Glutamatergic neuron (in vitro differentiated cells): ENCODE measurements around the gene ZBTB2. TPM values are rescaled to one million over a fixed set of nuclear protein-coding genes. Genes with fewer than 3 reads are reported as not detected.

ENCODE experiments used
- DNase-seq: peaks from one replicate; pipeline ENCODE4 v3.0.0; 2022
- H3K27ac Mint-ChIP-seq: one replicate; pipeline ENCODE4 v1.8.0; 2020; ENCODE audit warnings: mild to moderate bottlenecking, mixed read lengths, inconsistent platforms; ENCODE audit not compliant: unreplicated experiment
- H3K27me3 Mint-ChIP-seq: one replicate; pipeline ENCODE4 v1.8.0; 2020; ENCODE audit warnings: mild to moderate bottlenecking, moderate library complexity, mixed read lengths, inconsistent platforms; ENCODE audit not compliant: unreplicated experiment
- H3K36me3 Mint-ChIP-seq: one replicate; pipeline ENCODE4 v1.8.0; 2020; ENCODE audit warnings: mild to moderate bottlenecking, mixed read lengths, inconsistent platforms; ENCODE audit not compliant: unreplicated experiment
- H3K4me1 Mint-ChIP-seq: one replicate; pipeline ENCODE4 v1.8.0; 2020; ENCODE audit warnings: mild to moderate bottlenecking, low read depth, mixed read lengths, inconsistent platforms; ENCODE audit not compliant: unreplicated experiment
- H3K4me3 Mint-ChIP-seq: one replicate; pipeline ENCODE4 v1.8.0; 2020; ENCODE audit warnings: mild to moderate bottlenecking, mixed read lengths, inconsistent platforms; ENCODE audit not compliant: unreplicated experiment
- H3K9me3 Mint-ChIP-seq: one replicate; pipeline ENCODE4 v1.8.0; 2020; ENCODE audit warnings: mild to moderate bottlenecking, moderate library complexity, mixed read lengths, inconsistent platforms; ENCODE audit not compliant: unreplicated experiment
- total RNA-seq: library from RNA; stranded (reverse); fragmentation: NEBNext Ultra II Directional; extraction: Animal tissue kit (Norgen Biotek cat#: 25700); gene quantifications from one replicate; pipeline ENCODE4 v1.2.1, GENCODE V29; 2021; ENCODE audit not compliant: unreplicated experiment
- TF ChIP-seq, protein P1 (sequence below): fragments of 200-600 bp; sonication (generic); IDR thresholded peaks from one replicate; pipeline ENCODE4 v1.5.0; 2021; ENCODE audit not compliant: partially characterized antibody, unreplicated experiment

The ZBTB2 gene
- total RNA-seq, 1 donor from 2014 or later = 6.7 TPM

DNA sequence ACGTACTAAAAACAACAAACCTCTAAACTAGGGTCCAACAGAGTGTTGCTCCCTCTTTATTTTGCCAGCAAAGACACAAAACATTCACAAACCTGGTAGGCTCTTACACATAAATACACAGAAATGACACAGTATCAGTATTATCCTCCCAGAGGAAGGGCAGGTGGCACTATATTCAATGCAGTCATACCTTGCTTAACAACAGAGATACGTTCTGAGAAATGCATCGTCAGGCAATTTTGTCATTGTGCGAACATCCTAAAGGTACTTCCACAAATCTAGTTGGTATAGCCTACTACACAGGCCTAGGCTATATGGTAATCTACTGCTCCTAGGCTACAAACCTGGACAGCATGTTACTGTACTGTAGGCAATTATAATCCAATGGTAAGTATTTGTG lies 9.6 kb downstream of the ZBTB2 start:
- Mint-ChIP-seq H3K27ac (no peak overlapping the region), H3K4me3 (no peak overlapping the region), H3K4me1 (peaks cover 7% of the 10 kb centered on the region), H3K9me3 (no peaks in the 10 kb centered on the region), H3K36me3 (no peaks in the 10 kb centered on the region), H3K27me3 (no peaks in the 10 kb centered on the region)
- DNase-seq = no peak
- TF ChIP-seq, protein P1, sequence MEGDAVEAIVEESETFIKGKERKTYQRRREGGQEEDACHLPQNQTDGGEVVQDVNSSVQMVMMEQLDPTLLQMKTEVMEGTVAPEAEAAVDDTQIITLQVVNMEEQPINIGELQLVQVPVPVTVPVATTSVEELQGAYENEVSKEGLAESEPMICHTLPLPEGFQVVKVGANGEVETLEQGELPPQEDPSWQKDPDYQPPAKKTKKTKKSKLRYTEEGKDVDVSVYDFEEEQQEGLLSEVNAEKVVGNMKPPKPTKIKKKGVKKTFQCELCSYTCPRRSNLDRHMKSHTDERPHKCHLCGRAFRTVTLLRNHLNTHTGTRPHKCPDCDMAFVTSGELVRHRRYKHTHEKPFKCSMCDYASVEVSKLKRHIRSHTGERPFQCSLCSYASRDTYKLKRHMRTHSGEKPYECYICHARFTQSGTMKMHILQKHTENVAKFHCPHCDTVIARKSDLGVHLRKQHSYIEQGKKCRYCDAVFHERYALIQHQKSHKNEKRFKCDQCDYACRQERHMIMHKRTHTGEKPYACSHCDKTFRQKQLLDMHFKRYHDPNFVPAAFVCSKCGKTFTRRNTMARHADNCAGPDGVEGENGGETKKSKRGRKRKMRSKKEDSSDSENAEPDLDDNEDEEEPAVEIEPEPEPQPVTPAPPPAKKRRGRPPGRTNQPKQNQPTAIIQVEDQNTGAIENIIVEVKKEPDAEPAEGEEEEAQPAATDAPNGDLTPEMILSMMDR = no peak

DNA sequence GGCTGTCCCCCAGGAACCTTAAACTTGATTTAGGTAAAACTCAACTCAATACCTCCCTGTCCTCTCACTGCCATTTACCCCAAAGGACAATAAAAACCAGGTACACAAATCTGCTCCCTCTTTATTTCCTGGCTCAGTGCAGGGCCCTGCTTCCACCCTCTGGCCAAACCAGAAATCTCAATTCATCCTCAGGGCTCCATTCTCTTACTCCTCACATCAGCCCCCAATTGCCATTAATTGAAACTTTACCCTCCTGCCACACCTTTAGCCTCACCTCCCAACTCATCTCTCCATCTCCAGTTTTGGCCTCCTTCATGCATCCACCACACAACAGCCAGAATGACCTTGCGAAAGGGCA lies 10.5 kb downstream of the ZBTB2 start:
- no peak overlapping the region for H3K27ac Mint-ChIP-seq
- H3K27me3 Mint-ChIP-seq = no peaks in the 10 kb centered on the region
- no peak overlapping the region for H3K4me3 Mint-ChIP-seq
- H3K4me1 Mint-ChIP-seq = peaks cover 7% of the 10 kb centered on the region
- H3K36me3 Mint-ChIP-seq = no peaks in the 10 kb centered on the region
- H3K9me3 Mint-ChIP-seq = no peaks in the 10 kb centered on the region
- TF ChIP-seq, protein P1 = no peak
- no peak for DNase-seq

DNA sequence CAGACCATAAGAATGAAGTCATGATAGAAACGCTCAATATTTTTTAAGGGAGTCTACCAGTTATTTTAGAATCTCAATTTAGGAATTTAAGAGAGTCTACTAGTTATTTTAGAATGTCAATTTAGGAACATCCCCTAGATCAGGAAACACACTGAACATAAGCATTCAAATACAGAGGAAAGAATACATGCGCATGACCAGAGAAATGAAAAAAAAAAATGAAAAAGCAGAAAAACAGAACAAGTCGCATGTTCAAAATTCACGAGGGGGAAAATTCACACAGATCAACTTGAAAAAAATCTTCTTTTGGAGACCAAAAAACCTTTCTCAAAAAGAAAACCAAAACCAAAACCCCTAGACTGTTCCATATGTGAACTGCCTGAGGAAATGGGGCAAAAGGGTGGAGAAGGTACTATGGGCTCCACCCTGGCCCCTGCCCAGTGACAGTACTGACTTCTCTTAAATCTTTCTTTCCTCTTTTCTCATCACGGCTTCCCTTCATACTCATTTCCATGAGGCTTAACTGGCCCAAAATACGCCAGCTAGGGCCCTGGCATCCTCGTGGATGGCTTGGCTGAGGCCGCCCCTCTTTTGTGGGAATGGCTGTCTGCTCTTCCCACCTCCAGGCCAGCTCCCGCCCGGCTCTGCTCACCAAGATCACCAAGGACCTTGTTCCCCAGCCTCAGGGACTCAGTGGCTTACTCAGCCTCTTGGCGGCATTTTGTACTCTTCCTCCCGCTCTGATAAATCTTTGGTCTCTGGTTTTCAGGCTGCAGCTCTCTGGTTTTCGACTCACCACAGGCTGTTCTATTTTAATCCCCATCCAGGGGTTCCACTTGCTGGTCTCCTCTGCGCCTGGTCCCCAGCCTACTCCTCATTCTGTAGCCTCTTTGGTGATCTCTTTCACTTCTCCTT lies 11.2 kb downstream of the ZBTB2 start:
- no peak for DNase-seq

DNA sequence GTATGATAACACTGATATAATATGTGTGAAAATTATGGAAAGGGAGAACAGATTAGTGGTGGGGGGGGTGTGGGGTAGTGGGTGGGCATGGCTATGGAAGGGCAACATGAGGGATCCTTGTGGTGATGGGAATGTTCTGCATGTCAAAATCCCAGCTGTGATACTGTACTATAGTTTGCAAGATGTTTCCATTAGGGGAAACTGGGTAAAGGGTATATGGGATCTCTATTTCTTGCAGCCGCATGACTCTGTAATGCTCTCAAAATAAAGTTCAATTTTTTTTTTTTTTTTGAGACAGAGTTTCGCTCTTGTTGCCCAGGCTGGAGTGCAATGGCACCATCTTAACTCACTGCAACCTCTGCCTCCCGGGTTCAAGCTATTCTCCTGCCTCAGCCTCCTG lies 14.3 kb downstream of the ZBTB2 start:
- Mint-ChIP-seq H3K27me3 (no peaks in the 10 kb centered on the region), H3K27ac (no peak overlapping the region), H3K9me3 (peaks cover 2% of the 10 kb centered on the region), H3K4me3 (no peak overlapping the region), H3K4me1 (peaks cover 18% of the 10 kb centered on the region), H3K36me3 (no peaks in the 10 kb centered on the region)
- TF ChIP-seq, protein P1 = no peak
- DNase-seq = no peak

More for the DNA sequence above, 11.2 kb downstream of the ZBTB2 start:
- H3K4me1 Mint-ChIP-seq = peaks cover 7% of the 10 kb centered on the region
- TF ChIP-seq, protein P1 = no peak
- no peaks in the 10 kb centered on the region for H3K27me3 Mint-ChIP-seq
- H3K27ac Mint-ChIP-seq = no peak overlapping the region
- H3K4me3 Mint-ChIP-seq = no peak overlapping the region
- H3K9me3 Mint-ChIP-seq = no peaks in the 10 kb centered on the region
- no peaks in the 10 kb centered on the region for H3K36me3 Mint-ChIP-seq

DNA sequence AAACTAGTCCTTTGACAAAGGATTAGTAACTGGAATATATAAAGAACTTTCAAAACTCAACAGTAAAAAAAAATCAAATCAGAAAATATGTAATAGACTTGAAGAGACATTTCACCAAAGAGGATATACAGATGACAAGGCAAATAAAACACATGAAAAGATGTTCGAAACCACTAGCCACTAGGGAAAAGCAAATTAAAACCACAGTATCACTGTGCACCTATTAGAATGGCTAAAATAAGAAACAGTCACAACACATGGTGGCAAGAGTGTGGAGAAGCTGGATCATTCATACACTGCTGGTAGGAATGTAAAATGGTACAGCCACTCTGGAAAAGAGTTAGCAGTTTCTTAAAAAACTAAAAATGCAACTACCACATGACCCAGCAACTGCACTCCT lies 14.9 kb downstream of the ZBTB2 start:
- DNase-seq = no peak
- Mint-ChIP-seq H3K4me1 (peaks cover 22% of the 10 kb centered on the region), H3K27me3 (peaks cover 3% of the 10 kb centered on the region), H3K36me3 (no peaks in the 10 kb centered on the region), H3K9me3 (peaks cover 2% of the 10 kb centered on the region), H3K27ac (no peak overlapping the region), H3K4me3 (no peak overlapping the region)
- TF ChIP-seq, protein P1 = no peak
